Endothelial cell of umbilical vein (primary cell): ENCODE results near the gene TEX54. TPM values are rescaled to one million over a fixed set of nuclear protein-coding genes. Genes with fewer than 3 reads are reported as not detected.
A peak's percentile ranks its signal among the peaks of the same experiment; 100 is the strongest.

Source experiments
- BruUV-seq: library from RNA; stranded (reverse); fragments of 400-500 nt; replicated peaks from 2 replicates; lab custom pipeline; 2021; lab: Mats Ljungman, UMichigan
- CTCF ChIA-PET: fragments of 300-600, 350-600 bp; sonication (Branson Sonifier 250); formaldehyde crosslinking; loops from one replicate; lab custom pipeline; 2021; ENCODE audit warnings: antibody characterized with exemption, inconsistent platforms; lab: Charles Lee
- POLR2A ChIA-PET: fragments of 300-600, 350-600 bp; sonication (Branson Sonifier 250); formaldehyde crosslinking; loops from one replicate; lab custom pipeline; 2021; ENCODE audit warnings: antibody characterized with exemption, inconsistent platforms; lab: Charles Lee
- DNase-seq: peaks from one replicate; pipeline ENCODE4 v3.0.0-alpha.2; 2011; ENCODE audit warnings: low read depth, low spot score
- FAIRE-seq: peaks from 2 replicates; lab custom pipeline; 2011; peaks lifted over from hg19 to GRCh38; lab: Jason Lieb, UNC
- H2AFZ ChIP-seq: 2 replicates; pipeline ENCODE4 v1.6.0; 2012; ENCODE audit warnings: low read depth, low read length, control low read depth, inconsistent platforms
- H3K27ac ChIP-seq: 2 replicates; pipeline ENCODE4 v1.5.1; 2011; ENCODE audit warnings: low read depth, mild to moderate bottlenecking, control low read depth, low read length, moderate library complexity; ENCODE audit not compliant: insufficient read depth
- H3K27me3 ChIP-seq, 2 experiments: 2 replicates each; pipeline versions ENCODE4 v1.6.0 to v1.6.1; 2011; ENCODE audit warnings: low read length in 2 of 2, mixed read lengths in 1 of 2; ENCODE audit not compliant: control insufficient read depth in 2 of 2, insufficient read depth in 2 of 2
- H3K36me3 ChIP-seq, 2 experiments: 2 replicates in 1 of 2; 3 replicates in 1 of 2; pipeline ENCODE4 v1.5.1; 2011; ENCODE audit warnings: low read length in 2 of 2, mild to moderate bottlenecking in 1 of 2, moderate library complexity in 1 of 2; ENCODE audit not compliant: control insufficient read depth in 2 of 2, insufficient read depth in 2 of 2; ENCODE audit errors: extremely low read depth in 1 of 2
- H3K4me1 ChIP-seq: 3 replicates; pipeline ENCODE4 v1.5.1; 2011; ENCODE audit warnings: mild to moderate bottlenecking, low read length; ENCODE audit not compliant: control insufficient read depth, insufficient read depth; ENCODE audit errors: extremely low read depth
- H3K4me2 ChIP-seq: 2 replicates; pipeline ENCODE4 v1.6.1; 2011; ENCODE audit warnings: low read length, control low read depth, mixed read lengths; ENCODE audit not compliant: insufficient read depth
- H3K4me3 ChIP-seq, 3 experiments: fragments of 200-600 bp in 1 of 3; sonication (generic), shearing (Covaris generic) in 1 of 3; replicated peaks in 1 of 3; 2 replicates each; pipeline ENCODE4 v1.5.1; 2011 to 2016; ENCODE audit warnings: control low read depth in 3 of 3, low read length in 3 of 3, mild to moderate bottlenecking in 2 of 3, inconsistent platforms in 1 of 3, low read depth in 1 of 3, moderate library complexity in 1 of 3; ENCODE audit not compliant: insufficient read depth in 1 of 3
- H3K79me2 ChIP-seq: 2 replicates; pipeline ENCODE4 v1.6.0; 2012; ENCODE audit warnings: low read length, inconsistent platforms; ENCODE audit not compliant: control insufficient read depth, insufficient read depth
- H3K9ac ChIP-seq: replicated peaks from 2 replicates; pipeline ENCODE3; 2011; ENCODE audit warnings: low read length, control low read depth; ENCODE audit not compliant: insufficient read depth; ENCODE audit errors: extremely low read depth
- H3K9me1 ChIP-seq: replicated peaks from 3 replicates; pipeline ENCODE4 v1.6.0; 2011; ENCODE audit warnings: mild to moderate bottlenecking, low read length; ENCODE audit not compliant: control insufficient read depth, insufficient read depth; ENCODE audit errors: extremely low read depth
- H3K9me3 ChIP-seq: replicated peaks from 2 replicates; pipeline ENCODE4 v1.5.1; 2012; ENCODE audit warnings: low read length, inconsistent platforms; ENCODE audit not compliant: control insufficient read depth, insufficient read depth
- H4K20me1 ChIP-seq: replicated peaks from 2 replicates; pipeline ENCODE3; 2011; ENCODE audit warnings: mild to moderate bottlenecking, low read length; ENCODE audit not compliant: control insufficient read depth, insufficient read depth; ENCODE audit errors: extremely low read depth
- CTCF ChIP-seq, 2 donors: IDR thresholded peaks; 1 replicate in 1 of 2; 2 replicates in 1 of 2; pipeline ENCODE4 v1.5.1; 2011; ENCODE audit warnings: low read length in 2 of 2, mild to moderate bottlenecking in 2 of 2, moderate library complexity in 2 of 2, control low read depth in 1 of 2, inconsistent platforms in 1 of 2, low read depth in 1 of 2; ENCODE audit not compliant: insufficient read depth in 1 of 2; ENCODE audit errors: extremely low read depth in 1 of 2
- EZH2 ChIP-seq: IDR thresholded peaks from 2 replicates; pipeline ENCODE4 v1.6.1; 2012; ENCODE audit warnings: borderline replicate concordance, low read depth, mild to moderate bottlenecking, moderate library complexity, low read length, inconsistent platforms; ENCODE audit not compliant: severe bottlenecking
- MAX ChIP-seq: IDR thresholded peaks from 2 replicates; pipeline ENCODE4 v1.6.1; 2011; ENCODE audit not compliant: insufficient read depth, insufficient read length
- MYC ChIP-seq: IDR thresholded peaks from one replicate; pipeline ENCODE4 v1.6.1; 2011; ENCODE audit warnings: mild to moderate bottlenecking, low read depth, low read length
- POLR2A ChIP-seq: IDR thresholded peaks from 2 replicates; pipeline ENCODE4 v1.6.1; 2012; ENCODE audit warnings: low read depth, mild to moderate bottlenecking, control low read depth, low read length
- POLR2AphosphoS5 ChIP-seq: IDR thresholded peaks from 2 replicates; pipeline ENCODE4 v1.6.1; 2012; ENCODE audit warnings: low read depth, mild to moderate bottlenecking, control low read depth, low read length, moderate library complexity; ENCODE audit not compliant: insufficient read depth
- dilution Hi-C: fragments of 300-500 bp; cut with MboI; formaldehyde crosslinking; loops from one replicate; pipeline ENCODE4 v1.15.0; 2019; ENCODE audit warnings: low sequenced_read_pairs; ENCODE audit not compliant: extremely low pct_ligation_motif_present
- intact Hi-C: fragments of 100-400 bp; cut with micrococcal nuclease; formaldehyde crosslinking; loops from one replicate; pipeline ENCODE4 v1.10.0; 2022
- polyA plus RNA-seq, 4 experiments: library from polyadenylated mRNA; depleted of rRNA in 3 of 4; stranded (reverse) in 3 of 4; unstranded in 1 of 4; fragments of >200 nt; gene quantifications; 2 replicates each; pipeline versions ENCODE4 v1.2.1 to v1.2.3, GENCODE V29; 2011 to 2012; ENCODE audit warnings: missing spikeins in 1 of 4
- total RNA-seq: library from RNA; stranded (reverse); gene quantifications from 2 replicates; pipeline ENCODE4 v1.2.3, GENCODE V29; 2021

TEX54 gene
- total and polyA plus RNA-seq, 2 donors (not counting 3 experiments of a cell fraction or from before 2014, with no cell fraction given): not detected

- no peaks in the 10 kb centered on the region for H3K27me3 ChIP-seq
- H3K4me2 ChIP-seq: peak overlapping the region; percentile 71
- CTCF ChIA-PET: interaction anchor here (1.3 to 3.3 kb wide), 2 partner anchors 24 to 71 kb away, joined by 12 to 20 read pairs; partner anchors contain the start of gene SLC3A2
- peak overlapping the region; percentile 25 for H3K9ac ChIP-seq
- H2AFZ ChIP-seq: no peak overlapping the region
- POLR2A ChIA-PET: interaction anchor here (0.5 to 9.3 kb wide), 5 partner anchors 17 to 164 kb away, joined by 3 to 186 read pairs (median 8); partner anchors contain the start of genes STX5, TEX54 and WDR74
- BruUV-seq: no TSS peak
- H4K20me1 ChIP-seq: peaks cover 10% of the 10 kb centered on the region
- H3K36me3 ChIP-seq: peaks cover 6 to 21% of the 10 kb centered on the region in 2 experiments
- FAIRE-seq: no peak
- H3K9me1 ChIP-seq: no peaks in the 10 kb centered on the region
- no peak overlapping the region for H3K27ac ChIP-seq
- H3K9me3 ChIP-seq: no peaks in the 10 kb centered on the region
- H3K4me1 ChIP-seq: peaks cover 24% of the 10 kb centered on the region
- dilution Hi-C loops: no loop called here
- intact Hi-C loops: no loop called here
- H3K4me3 ChIP-seq: peak overlapping the region in 1 of 3 experiments; percentile 6
- no peak for DNase-seq
- peaks cover 56% of the 10 kb centered on the region for H3K79me2 ChIP-seq
- TF ChIP-seq MAX (no peak), POLR2AphosphoS5 (no peak), MYC (no peak), CTCF (IDR thresholded peaks at IDR 0.05; ENCODE audit: extremely low read depth in 1 of 2, insufficient read depth in 1 of 2, low read depth in 1 of 2, low read length in 2 of 2) (no peak), POLR2A (no peak), EZH2 (no peak)
These were observed 24.9 kb upstream of the TEX54 start for GRCh38 chr11:62857541-62857982.
